GM12875 (cell line): ENCODE results near the gene MPZL2.

Experiments
- H3K4me3 ChIP-seq: one replicate; pipeline ENCODE4 v1.5.1; 2011; ENCODE audit warnings: low read depth, low read length, control low read depth
- CTCF ChIP-seq: IDR thresholded peaks from 2 replicates; pipeline ENCODE4 v1.5.1; 2011; ENCODE audit warnings: low read depth, mild to moderate bottlenecking, control low read depth, inconsistent platforms, low read length, moderate library complexity, borderline replicate concordance; ENCODE audit not compliant: insufficient read depth

The MPZL2 gene

DNA sequence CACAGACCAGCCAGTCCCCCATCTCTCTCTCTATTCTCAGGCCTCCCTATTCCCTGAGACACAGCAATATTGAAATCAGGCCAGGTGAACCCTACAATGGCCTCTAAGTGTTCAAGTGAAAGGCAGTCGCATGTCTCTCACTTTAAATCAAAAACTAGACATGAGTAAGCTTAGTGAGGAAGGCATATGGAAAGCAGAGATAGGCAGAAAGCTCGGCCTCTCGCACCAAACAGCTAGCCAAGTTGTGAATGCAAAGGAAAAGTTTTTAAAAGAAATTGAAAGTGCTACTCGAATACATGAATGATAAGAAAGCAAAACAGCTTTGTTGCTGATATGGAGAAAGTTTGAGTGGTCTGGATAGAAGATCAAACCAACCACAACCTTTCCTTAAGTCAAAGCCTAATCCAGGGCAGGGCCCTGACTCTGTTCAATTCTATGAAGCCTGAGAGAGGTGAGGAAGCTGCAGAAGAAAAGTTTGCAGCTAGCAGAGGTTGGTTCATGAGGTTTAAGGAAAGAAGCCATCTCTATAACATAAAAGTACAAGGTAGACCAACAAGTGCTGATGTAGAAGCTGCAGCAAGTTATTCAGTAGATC is 19.8 kb upstream of the MPZL2 start:
- H3K4me3 ChIP-seq, result no peak overlapping the region
- no peak for TF ChIP-seq CTCF

GRCh38 chr11:118283037-118283636 is 19.0 kb upstream of the MPZL2 start:
- no peak overlapping the region for H3K4me3 ChIP-seq
- TF ChIP-seq CTCF, result no peak

GRCh38 chr11:118282606-118283005 is 18.5 kb upstream of the MPZL2 start:
- TF ChIP-seq CTCF, result no peak
- no peak overlapping the region for H3K4me3 ChIP-seq

- TF ChIP-seq CTCF, result no peak
Measured at GRCh38 chr11:118281284-118281683, 17.2 kb upstream of the MPZL2 start.

DNA sequence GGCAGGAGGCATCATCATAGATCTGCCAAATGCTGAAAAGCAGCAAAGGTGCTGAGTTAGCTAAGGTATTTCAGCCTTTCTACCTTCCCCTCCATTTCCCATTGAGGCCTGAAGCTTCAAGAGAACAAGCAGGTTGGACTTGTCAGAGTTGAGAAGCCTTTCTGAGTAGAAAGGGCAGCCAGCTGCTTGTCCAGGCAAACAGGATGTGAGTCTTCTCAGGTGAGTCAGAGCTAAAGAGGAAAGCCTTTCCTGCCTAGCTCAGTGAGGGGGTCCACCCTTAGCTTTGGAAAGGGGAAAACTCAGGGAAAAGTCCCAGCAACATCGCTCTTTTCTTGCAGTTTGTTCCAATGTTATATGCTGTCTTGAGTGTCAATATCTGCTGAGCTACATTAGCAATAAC is 13.2 kb upstream of the MPZL2 start:
- no peak for TF ChIP-seq CTCF
- H3K4me3 ChIP-seq, result no peak overlapping the region

More at GRCh38 chr11:118281284-118281683, 17.2 kb upstream of the MPZL2 start:
- no peak overlapping the region for H3K4me3 ChIP-seq

GRCh38 chr11:118276422-118276821 is 12.3 kb upstream of the MPZL2 start:
- no peak overlapping the region for H3K4me3 ChIP-seq
- no peak for TF ChIP-seq CTCF

DNA sequence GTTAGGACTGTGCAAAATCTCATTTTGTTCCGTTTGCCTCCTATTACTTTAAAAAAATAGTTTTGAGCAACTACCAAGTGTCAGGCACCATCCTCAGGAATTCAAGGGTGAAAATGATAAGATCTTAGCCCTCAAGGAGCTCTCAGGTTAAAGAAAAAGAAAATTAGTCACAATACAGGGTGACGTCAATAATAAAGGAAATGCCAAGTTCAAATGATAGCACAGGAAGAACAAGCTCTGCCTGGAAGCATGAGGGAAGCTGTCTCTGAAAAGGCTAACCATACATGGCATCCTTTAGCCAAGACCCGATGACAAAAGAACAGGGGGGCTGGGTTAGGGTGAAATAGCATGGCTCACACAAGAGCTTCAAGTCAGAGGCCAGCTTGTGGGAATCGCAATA is 11.1 kb upstream of the MPZL2 start:
- H3K4me3 ChIP-seq, result no peak overlapping the region
- no peak for TF ChIP-seq CTCF
